Ramos (cell line): ENCODE results near the gene TMEM125.

Experiments used
- in situ Hi-C: fragments of 300-500 bp; cut with MboI; formaldehyde crosslinking; loops from one replicate; pipeline ENCODE4 v1.14.3; 2022; ENCODE audit warnings: low sequenced_read_pairs; ENCODE audit not compliant: unreplicated experiment

TMEM125 gene

DNA sequence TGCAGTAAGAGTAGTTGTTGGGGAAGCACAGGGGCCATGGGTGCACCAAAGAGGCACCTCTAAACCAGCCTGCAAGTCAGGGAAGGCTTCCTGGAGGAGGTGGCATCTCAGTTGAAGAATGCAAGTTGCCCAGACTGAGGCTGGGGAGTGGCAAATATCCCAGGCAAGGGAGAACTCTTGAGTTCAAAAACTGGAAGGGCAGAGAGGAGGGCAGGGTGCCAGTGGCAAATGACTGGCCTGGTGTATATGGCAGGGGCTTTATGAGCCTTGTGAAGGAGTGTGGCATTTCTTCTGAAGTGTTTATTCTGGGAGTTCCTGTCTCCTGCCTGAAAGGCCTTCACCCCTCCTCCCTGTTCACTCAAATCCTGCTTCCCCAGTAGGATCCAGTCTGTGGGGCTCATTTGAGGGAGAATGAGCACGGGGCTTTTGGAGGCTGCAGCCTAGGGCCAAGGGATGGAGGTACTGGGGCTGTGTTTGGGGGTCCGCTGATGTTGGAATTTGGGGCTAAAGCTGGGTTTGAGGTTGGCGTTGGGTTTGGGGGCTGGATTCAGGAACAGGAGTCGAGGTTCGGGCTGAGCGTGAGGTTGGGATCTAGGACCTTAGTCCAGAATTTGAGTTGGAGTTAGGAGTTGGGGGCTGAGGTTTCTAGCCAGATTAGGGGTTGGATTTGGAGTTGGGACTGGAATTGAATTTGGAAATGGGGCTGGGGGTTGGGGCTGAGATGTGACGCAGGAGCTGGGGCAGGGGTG, at the start of gene TMEM125:
Gene TMEM125, plus strand, starts transcription at position 357 of the 749 bp plus-strand sequence. CDS start 2,740 bp downstream, outside the sequence.
- in situ Hi-C loops: no loop called here

DNA sequence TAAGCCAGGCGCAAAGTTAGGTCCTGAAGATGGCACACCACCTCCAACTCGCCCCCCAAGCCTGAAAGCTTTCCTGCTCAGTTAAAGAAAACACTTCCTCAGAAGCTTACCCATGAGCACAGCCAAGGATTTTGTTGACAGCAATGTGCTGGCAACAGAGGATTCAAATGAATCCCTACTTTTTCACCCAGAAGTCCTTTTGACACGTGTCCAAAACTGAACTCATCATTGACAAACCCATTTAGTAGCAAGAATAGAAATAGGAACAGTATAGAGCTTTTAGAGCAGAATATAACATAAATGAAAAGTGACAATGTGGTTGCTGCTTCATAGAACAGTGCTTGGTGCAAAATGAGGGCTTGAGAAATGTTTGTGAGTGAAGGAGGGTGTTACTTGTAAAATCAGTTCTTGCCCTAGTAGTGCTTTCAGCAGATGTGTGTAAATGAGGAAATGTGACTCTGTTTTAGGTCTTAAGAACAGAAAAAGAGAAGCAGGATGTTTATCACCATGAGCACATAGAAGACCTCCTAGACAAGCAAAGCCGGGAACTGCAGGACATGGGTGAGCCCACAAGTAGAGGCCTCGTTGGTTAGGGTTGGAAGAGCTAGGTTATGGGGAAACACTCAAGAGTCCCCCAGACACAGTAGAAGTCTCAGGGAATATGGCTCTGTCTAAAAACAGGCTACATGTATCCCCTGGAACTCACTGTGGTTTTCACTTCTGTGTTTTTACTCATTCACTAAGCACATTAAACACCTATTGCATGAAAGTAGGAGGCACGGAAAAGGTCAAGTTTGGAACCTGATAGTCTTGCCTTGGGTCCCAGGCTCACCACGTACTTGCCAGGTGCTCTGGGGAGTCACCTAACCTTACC, 48.6 kb upstream of the TMEM125 start:
- in situ Hi-C loops: no loop called here

DNA sequence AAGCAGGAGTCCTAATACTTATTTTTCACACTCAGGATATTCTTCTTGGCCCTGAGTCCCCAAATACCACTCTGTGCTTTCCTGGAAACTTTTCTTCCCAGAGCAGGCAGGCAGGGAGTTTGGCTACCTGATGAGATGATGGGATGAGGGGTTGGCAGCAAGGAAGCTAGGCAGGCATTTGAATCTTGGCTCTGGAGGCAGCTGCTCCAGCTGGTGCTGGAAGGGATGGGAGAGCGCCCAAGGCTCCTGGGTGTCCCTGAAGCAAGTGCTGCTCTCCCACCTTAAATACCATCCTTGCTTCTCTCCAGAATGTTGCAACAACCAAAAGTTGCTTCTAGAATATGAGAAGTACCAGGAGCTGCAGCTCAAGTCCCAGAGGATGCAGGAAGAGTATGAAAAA, 48.0 kb upstream of the TMEM125 start:
- in situ Hi-C loops: no loop called here

DNA sequence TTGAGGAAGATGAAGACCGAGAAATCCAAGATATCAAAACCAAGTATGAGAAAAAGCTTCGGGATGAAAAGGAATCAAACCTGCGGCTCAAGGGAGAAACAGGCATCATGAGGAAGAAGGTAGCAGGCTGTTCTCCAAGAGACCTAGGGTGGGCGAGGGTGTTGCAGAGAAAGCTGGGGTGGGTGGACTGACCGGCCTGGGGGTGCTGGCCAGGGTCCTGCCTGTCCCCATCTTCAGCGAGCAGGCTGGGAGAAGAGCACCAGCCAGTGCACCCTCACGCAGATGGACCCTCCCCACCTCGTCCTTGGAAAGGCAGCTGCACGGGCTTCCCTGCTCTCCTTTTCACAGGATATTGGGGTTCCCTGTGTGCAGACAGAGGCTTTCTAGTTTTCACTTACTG, 46.9 kb upstream of the TMEM125 start:
- in situ Hi-C loops: no loop called here

DNA sequence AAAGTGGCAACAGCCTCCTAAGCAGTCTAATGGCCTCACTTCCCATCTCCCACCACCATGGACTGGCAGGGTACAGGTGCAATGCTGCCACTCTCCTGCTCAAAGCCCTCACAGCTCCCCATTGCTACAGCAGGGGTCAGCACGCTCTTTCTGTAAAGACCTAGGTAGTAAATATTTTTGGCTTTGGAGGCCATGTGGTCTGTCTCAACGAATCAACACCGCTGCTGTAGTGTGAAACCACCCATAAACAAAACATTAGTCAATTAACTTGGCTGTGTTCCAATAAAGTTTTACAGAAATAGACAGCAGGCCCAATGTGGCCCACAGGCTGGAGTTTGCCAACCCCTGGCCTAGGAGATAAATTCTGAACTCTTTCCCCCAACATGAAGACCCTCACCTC, 44.6 kb upstream of the TMEM125 start:
- in situ Hi-C loops: loop anchor here (5.0 kb wide), 1 partner anchor 187 kb away; no protein-coding TSS in a partner anchor

DNA sequence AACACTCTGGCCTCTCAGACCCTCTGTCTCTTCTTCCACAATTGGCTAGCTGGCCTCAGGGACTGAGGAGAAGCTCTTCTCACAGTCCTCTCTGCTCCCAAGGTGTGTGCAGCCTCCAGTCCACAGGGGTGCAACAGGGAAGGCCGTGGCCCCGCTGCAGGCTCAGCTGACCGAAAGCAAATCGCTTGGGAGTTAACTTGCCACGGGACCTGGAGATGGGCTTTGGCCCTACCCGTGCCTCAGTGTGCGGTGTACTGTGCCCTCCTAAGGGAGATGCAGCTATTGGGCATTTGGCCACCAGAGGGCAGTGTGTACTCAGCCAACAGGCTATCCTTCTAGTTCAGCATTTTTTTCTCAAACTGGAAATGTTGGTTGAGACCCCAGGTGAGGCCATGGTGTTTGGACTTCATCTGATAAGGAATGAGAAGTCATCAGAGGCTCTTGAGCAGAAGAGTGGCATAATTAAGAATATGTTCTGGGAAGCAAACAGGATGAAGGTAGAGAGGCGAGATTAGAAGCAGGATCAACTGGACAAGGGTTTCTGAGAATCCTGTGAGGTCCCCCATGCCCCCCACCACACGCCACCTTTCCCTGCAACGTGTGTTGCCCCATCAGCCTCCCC, 42.5 kb upstream of the TMEM125 start:
- in situ Hi-C loops: loop anchor here (5.0 kb wide), 1 partner anchor 185 kb away; no protein-coding TSS in a partner anchor

DNA sequence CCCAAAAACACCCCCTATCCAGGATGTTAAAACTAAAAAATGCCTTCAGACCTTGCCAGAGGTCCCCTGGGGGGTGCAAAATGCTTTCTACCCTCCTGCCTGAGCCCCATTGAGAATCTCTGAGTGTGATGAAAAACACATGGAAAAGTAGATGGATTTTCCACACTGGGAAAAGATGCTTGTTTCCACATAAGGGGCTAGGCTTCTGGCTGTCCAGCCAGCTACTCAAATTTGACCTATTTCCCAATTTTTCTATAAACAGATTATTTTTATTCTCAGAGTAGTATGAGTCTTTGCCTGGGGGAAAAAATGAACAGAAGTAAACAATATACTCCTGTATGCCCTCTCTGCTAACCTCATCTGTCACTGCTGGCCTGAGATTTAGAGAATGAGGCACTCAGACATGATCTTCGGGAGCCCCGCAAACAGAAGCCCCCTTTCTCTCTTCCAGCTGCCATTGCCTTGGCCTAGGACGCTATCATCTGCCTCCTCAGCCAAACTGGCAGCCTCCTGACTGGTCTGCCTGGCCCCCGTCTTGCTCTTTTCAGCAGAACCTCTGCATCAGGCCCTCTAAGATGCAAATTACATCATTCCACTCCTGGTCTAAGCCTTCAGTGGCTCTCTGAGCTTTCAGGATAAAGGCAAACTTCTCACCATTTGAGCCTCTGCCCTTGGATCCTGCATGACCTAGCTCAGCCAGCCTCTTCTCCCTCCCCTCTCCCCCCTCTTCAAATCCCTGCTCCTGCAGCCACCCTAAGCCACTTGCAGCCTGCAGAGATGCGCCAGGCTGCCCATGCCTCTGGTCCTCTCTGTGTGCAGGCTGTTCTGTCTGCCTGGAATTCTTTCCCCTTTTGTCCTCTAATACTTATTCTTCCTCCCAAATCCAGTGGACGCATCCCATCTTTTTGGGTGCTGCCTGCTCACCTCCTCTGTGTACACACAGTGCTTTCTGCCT, 39.7 kb upstream of the TMEM125 start:
- in situ Hi-C loops: loop anchor here (5.0 kb wide), 1 partner anchor 182 kb away; no protein-coding TSS in a partner anchor

DNA sequence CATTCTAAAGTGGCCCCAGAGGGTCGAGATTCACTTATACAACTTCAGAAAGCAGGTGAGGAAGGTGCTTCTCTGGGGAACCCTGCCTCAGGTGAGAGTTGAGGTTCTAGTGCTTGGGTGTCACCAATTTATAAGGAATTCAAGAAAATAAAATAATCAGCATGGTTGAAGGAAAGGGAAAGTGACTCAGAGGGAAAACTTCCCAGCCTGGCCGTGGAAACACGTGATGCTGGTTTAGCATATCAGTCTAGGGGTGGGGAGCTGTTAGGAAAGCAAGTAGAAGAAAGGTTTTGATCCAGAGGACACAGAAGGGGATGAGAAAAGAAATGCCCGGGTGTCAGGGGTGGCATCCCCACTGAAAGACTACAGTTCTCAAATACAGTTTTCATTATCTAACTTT, 37.7 kb upstream of the TMEM125 start:
- in situ Hi-C loops: no loop called here

DNA sequence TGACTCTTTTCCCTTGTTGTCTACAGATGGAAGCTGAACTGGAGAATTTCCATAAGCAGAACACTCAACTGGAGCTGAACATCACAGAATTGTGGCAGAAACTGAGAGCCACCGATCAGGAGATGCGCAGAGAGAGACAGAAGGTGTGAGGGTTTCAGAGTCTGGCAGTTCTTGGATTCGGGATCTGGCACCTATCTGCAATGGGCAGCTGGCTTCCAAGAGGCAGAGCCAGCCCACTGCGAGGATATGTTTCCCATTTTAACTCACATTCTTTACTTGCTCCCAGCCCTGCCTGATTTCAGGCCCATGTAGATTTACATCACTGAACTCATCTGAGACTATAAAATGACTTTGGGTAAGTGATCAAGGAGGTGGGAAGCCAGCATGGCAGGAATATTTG, 37.3 kb upstream of the TMEM125 start:
- in situ Hi-C loops: no loop called here

DNA sequence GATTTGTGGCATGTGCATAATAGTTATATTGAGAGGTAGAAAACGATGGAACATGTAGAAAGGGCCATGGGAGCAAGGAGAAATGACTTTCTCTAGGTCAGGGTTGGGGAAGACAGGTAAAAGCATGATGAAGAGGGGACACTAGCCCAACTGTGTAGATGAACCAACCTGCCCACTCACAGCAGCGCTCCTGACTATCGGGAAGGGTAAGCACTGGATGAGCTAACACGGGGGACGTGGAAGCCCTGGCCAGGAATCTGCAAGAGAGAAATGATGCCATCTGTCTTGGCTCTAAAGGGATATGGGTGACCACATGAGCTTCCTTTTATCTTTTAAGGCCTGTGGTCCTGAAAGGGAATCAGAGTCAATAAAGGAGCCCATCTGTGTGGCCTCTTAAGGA, 36.2 kb upstream of the TMEM125 start:
- in situ Hi-C loops: no loop called here

DNA sequence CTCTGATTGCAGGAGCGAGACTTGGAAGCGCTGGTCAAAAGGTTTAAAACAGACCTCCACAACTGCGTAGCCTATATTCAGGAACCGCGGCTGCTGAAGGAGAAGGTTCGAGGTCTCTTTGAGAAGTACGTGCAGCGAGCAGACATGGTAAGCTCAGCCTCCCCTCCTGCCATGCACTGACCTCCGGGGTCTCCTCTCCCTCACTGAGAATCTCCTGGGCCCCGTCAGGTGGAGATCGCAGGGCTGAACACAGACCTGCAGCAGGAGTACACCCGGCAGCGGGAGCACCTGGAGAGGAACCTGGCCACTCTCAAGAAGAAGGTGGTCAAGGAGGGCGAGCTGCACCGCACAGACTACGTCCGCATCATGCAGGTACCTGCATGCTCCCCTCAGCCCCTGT, 35.5 kb upstream of the TMEM125 start:
- in situ Hi-C loops: no loop called here

DNA sequence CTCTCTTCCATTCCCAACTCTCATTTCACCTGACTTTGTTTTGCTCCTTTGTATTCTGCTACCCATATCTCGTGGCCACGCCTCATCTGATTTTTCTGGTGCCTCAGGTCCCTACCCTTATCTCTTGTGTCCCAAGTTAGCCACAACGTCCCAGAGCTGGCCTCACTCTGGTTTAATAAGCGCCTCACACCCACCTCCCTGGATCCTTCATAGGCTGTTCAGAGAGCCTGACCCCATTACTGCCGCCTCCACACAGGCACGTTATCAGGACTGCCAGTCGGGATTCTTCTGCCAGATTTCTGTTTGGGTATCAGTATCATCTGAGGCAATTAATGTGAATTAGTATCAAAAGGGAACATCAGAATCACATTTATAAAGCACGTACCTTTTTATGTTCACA, 34.7 kb upstream of the TMEM125 start:
- in situ Hi-C loops: no loop called here

DNA sequence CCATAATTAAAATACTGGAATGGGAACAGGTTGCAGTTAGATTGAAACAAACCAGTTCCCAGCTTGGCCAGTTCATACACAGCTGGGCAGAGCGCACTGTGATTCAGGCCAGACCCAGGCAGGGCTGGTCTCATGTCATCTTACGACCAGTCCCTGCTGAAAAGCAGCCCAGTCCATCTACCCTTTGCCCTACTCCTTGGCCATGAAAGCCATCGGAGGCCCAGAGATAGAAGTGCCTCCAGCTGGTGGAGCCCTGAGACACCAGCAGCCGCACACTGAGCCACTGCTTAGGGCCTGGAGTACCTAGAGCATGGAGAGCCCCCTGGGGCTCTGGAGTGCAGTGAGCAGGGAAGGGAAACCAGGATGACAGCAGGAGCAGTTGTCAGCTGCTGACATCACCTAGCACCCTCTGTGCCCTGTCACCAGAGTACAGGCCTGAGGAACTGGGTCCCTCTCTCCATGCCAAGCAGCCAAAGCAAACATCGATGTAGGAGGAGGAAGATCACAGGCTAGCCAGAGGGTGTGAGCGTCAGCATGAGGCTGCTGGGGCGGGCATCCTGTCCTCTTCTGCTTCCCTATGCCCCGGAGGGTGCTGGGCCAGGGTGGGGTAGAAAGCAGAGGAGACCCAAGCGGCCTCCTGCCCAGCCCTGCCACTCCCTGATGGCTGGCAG, 34.2 kb upstream of the TMEM125 start:
- in situ Hi-C loops: no loop called here

DNA sequence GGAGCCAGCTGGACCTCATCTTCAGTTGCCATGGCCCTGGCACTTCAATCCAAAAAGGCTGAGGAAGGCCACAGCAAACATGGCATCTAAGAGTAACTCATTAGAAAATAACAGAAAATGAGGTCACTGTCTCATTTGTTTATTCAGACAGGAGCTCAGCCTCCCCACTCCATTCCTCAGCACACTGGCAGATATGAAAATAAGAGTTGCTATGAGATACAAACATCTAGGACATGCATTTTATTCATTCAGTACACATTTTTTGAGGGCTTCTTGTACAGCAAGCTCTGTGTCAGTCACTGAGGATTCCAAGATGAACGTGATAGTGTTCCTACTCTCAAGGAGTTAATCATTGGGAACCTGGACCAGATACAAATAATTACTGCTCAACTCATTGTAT, 32.7 kb upstream of the TMEM125 start:
- in situ Hi-C loops: no loop called here

DNA sequence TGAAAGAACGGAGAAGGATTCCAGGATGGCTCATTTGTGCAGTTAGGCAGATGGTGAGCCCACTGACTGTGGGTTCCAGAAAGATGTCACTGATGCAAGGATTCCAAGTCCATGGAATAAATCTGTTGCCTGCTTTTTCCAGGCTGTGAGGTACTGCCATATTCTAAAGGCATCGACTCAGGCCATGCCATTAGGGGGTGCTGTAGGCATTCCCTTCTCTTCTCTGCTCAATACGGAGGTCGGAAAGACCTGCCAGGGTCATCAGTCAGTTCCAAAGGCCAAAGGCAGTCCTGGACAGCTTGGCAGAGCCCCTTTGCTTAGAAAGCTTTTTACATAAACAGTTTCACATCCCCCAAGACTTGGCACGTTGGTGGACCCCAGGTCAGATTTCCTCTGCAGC, 31.7 kb upstream of the TMEM125 start:
- in situ Hi-C loops: no loop called here

DNA sequence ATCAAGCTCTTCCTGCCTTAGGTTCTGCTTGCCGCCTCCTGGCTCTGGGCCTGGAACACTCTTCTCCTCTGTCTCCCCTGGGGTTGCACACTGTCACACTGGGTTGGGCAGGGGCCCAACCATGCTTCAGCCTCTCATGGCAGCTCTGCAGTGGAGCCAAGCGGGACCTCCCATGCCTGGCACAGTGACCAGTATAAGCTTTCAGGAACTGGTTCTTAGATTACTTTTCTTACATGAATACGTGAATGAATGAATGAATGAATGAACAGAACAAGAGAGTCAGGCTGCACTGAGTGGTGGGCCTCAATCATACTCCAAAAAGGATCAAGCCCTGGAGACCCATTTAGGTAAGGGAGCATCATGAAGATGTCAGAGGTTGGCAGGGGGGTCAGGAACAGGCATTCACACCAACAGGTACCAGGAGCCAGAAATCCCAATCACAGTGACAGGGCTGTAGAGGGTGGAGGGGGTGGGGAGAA, 30.8 kb upstream of the TMEM125 start:
- in situ Hi-C loops: no loop called here

DNA sequence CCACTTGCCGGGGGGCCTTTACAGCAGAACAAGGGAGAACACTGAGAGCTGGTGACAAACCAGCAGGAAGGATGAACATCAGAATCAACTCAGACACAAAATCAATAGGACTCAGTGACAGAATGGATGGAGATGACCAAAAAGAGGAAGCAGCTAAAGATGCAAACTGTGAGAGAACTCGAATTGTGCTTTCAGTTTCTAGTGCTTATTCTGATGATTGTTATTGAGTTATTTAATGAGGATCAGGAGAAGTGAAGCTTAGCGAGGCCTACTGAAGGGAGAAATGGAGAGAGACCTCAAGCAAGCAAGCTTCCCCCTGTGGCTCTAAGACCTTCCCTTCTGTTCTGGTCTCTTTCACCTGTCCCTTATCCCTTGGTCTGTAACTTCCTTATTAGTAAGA, 30.3 kb upstream of the TMEM125 start:
- in situ Hi-C loops: no loop called here

DNA sequence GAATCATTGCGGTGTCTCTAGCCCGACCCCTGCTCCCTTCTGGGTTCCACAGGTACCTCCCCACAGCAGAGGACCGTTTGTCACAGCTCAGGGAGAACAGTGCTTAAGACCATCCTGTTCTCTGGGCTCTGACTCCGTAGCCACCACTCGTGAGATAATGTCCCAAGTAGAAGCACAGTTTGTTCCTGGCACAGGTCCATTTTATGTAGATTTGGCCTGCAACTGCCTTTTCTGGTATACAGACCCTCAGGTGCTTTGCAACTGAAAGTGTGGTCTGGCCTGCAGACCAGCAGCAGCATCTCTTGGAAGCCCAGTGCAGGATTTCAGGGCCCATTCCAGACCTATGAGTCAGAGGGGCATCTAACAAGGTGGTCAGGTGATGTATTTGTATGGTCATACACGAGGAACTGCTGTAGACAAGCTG, 28.4 kb upstream of the TMEM125 start:
- in situ Hi-C loops: no loop called here

DNA sequence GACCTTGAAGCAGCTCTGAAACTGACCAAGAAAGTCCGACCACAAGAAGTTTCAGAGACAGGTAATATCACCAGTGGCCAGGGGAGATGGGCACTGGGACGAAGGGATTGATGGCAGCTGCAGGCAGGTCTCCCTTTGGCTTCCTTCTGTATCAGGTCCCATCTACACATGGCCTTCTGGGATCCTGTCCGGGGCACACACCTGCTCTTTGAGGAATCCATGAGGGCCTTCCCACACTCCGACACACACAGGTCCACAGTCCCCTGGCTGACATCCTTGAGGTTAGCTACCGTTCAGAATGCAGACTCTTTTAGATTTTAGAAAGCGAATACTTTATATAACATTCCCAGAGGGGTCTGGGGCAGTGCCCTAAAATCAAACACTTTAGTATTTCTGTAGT, 26.5 kb upstream of the TMEM125 start:
- in situ Hi-C loops: no loop called here
